Activated CD4-positive, alpha-beta T cell treated with anti-CD3 and anti-CD28 coated beads for 24 hours (primary cell): Measurements from ENCODE around the gene ITGAX.

ENCODE experiments used
- DNase-seq, 2 donors: peaks; one replicate each; pipeline ENCODE4 v3.0.0-alpha.2; 2020; ENCODE audit warnings: low read depth in 2 of 2

The ITGAX gene

DNA sequence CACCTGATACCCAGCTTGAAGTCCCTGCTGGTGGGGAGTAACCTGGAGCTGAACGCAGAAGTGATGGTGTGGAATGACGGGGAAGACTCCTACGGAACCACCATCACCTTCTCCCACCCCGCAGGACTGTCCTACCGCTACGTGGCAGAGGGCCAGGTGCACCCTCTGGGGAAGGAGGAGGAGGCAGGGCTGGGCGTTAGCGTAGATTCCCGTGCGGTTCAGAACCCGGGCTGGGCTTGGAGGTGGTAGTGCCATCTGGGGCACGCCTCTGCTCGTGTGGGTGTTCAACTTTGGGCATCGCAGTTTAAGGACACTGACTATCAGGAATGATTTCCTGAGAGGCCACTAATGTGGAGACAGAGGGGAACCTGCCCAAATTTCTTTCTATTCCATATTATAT is 18.3 kb downstream of the ITGAX start:
- DNase-seq, result no peak

DNA sequence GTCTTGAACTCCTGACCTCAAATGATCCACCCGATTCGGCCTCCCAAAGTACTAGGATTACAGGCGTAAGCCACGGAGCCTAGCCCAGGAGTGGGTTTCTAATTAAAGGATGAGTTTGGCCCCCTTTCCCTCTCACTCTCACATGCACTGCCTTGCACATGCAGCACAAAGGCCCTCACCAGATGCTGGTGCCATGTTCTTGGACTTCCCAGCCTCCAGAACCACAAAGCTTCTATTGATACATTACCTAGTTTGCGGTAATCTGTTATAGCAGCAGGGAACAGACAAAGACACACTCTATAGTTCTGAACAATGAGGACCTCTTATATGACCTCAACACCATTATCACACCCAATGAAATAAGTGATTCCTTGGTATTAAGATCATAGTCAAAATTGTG is 20.3 kb downstream of the ITGAX start:
- DNase-seq, result no peak

DNA sequence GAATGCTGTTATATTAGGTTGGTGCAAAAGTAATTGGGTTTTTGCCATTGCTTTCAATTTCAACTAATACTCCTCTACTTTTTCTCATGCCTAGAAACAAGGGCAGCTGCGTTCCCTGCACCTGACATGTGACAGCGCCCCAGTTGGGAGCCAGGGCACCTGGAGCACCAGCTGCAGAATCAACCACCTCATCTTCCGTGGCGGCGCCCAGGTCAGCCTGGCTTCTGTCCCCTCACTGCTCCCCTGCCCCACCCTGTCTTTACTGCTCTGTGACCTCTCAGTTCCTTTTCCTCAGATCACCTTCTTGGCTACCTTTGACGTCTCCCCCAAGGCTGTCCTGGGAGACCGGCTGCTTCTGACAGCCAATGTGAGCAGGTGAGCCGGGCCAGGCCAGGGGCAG is 21.7 kb downstream of the ITGAX start:
- DNase-seq, result no peak

DNA sequence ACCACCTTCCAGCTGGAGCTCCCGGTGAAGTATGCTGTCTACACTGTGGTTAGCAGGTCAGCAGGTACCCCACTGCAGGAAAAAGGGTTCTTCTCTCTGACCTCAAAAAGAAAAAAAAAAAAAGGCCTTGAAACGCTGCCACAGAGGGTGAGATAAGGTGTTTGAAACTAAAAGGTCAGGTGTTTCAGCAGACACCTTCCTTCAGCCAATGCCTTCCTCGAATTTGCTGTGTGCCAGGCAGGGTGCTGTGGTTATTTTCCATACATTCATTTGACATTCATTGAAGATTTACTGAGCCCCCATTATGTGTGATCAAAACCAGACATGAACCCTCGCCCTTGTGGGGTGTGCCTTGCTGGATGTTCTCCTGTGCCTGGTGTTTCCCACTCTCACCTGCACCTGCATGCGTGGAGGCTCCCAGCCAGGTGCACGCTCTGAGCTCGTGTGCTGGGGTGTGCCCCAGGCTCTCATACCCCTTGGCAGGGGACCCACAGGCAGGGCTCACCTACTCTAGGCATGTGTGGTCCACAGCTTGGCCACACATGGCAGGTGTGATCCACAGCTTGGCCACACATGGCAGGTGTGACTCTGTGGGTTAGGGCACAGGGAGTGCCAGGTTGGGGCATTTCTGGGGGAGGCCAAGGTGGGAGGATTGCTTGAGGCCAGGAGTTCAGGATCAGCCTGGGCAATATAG is 22.4 kb downstream of the ITGAX start:
- DNase-seq, result no peak

DNA sequence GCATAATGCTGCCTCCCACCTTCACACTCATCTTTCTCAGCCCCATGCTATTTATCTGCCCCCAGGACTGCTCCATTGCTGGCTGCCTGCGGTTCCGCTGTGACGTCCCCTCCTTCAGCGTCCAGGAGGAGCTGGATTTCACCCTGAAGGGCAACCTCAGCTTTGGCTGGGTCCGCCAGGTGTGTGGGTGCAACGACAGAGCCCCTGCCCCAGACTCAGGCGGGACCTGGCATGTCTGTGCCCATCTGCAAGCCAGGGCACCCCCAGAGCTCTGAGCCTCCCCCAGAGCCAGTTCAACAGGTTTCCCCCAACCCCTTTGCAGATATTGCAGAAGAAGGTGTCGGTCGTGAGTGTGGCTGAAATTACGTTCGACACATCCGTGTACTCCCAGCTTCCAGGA is 25.2 kb downstream of the ITGAX start:
- DNase-seq, result no peak

DNA sequence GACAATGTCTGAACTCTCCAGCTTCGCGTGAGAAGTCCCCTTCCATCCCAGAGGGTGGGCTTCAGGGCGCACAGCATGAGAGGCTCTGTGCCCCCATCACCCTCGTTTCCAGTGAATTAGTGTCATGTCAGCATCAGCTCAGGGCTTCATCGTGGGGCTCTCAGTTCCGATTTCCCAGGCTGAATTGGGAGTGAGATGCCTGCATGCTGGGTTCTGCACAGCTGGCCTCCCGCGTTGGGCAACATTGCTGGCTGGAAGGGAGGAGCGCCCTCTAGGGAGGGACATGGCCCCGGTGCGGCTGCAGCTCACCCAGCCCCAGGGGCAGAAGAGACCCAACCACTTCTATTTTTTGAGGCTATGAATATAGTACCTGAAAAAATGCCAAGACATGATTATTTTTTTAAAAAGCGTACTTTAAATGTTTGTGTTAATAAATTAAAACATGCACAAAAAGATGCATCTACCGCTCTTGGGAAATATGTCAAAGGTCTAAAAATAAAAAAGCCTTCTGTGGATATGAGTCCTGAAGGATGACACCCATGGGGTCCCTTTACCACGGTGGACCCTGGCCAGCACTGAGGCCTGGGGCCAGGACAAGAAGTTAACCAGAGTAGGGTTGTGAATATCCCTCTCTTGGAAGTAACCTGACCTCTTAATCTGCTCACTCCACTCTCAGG is 27.6 kb downstream of the ITGAX start:
- peak; percentile 35 to 48 for DNase-seq

DNA sequence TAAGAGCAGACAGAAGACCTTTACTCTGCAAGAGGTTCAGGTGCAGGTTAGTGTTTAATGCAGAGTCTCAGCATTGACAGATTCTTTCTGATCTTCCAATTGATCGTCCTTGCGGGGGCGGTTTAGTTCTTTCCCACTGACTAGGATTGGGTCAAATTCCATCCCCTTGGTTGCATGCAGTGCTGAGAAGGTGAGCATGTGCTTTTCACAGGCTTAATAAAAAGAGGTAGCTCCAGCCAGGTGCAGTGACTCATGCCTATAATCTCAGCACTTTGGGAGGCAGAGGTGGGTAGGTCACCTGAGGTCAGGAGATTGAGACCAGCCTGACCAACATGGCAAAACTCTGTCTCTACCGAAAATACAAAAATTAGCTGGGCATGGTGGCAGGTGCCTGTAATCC is 30.7 kb downstream of the ITGAX start:
- DNase-seq, result no peak

DNA sequence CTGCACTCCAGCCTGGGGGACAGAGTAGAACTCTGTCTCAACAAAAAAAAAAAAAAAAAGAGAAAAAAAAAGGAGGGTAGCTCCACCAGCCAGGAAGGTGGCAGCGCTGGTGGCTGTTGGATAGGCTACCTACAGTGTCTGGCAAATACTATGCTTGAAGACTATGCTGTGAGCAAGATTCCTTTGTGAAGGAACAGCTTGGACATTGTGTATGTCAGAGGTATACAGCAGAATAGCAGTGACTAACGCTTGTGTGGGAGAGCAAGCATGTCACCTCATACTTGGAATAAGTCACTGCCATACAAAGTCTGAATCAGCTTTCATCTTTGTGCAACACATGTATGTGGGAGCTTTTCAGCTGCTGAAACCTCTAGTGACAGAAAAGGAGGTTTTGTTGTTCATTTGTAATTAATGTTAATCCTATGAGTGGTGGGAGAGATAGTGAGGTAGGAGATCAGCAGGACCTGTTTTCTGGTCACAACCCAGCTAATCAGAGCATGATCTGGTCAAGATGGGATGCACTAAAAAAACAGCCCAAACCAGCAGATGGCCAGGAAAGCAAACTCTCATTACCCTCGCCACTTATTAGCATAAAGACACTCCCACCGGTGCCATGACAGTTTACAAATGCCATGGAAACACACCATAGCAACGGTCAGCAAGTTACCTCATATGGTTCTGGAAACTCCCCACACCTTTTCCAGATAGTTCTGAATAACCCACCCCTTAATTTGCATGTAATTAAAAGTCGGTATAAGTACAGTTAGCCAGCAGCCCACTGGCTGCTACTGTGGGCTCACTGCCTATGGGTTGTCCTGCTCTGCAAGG is 31.4 kb downstream of the ITGAX start:
- peak in 1 of 2 donors; percentile 18 for DNase-seq

DNA sequence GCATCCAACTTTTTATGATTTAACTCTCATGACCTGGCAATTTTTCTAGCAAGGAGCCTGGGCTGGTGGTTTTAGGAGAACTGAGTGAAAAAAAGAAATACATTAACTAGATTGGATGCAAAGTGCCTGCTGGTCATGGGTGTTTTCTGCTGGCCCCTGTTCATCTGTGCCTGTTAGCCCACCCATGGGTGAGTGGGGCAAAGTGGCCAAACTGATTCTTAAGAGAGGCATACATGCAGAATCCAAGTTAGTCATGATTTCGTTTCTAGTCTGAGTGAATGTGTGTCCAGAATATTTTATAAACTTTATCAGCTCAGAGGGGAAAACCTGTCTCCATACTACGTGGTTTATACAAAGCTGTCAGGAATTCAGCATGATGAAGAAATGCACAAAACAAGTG is 33.6 kb downstream of the ITGAX start:
- DNase-seq, result no peak

DNA sequence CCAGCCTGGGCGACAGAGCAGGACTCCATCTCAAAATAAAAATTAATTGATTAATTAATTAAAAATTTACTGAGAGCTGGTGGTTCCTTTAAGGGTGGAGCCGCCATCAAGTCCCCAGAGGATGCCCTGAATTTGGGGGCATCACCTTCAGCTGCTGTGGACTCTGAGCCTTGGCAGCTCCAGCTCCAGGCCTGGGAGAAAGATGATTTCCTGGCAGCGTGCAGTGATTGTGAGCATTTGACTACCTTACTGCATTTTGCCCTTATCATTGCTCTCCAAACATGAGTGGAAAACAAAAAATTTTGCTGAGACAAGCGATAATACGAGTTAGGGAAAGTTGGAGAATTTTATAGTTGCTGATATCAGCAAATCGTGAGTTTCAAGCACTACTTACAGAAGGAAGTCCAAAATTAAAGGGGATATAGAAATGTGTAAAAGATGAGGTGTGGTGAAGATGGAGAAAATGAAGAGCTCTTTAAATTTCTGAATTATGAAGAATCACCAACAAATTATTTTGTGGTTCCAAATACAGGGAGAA is 35.6 kb downstream of the ITGAX start:
- no peak for DNase-seq

DNA sequence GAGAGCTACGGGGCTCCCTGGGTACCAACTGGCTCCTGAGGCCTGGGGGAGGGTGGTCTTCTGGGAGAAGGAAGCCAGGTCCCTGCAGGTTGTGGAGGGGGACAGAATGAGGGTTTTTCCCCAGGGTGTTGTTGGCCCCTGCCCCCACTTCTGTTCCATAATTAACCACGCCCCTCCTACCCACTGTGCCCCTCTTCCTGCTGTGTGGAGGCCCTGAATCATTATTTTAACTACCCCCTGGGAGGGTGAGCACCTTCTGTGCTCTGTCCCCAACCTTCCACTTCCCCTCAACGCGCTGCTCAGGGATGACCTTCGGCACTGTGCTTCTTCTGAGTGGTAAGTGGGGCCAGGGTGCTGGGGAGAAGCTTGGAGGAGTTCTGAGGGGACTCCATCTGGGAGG is 38.1 kb downstream of the ITGAX start, which contains the start of gene ITGAD:
Gene ITGAD (plus strand): TSS at position 280 of the 400 bp plus-strand sequence. CDS start 26 bp downstream, at position 306.
- DNase-seq, result no peak

DNA sequence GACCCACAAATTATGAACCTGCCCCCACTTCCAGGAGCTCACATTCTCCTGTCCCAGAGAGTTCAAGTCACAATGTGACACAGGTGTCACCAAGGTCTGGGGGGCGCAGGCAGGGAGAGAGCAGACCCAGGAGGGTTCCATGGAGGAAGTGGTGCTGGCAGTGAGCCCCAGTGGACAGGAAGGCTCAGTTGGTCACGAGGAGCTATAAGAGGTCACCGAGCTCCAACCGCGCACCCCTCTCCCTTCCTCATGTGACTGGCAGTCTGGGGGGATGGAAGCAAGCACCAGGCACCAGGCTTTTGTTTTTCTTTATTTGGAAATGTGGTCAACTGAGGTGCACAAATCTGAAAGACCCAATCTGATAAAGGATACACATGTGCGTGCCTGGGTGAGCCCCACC is 40.7 kb downstream of the ITGAX start:
- DNase-seq, result no peak

DNA sequence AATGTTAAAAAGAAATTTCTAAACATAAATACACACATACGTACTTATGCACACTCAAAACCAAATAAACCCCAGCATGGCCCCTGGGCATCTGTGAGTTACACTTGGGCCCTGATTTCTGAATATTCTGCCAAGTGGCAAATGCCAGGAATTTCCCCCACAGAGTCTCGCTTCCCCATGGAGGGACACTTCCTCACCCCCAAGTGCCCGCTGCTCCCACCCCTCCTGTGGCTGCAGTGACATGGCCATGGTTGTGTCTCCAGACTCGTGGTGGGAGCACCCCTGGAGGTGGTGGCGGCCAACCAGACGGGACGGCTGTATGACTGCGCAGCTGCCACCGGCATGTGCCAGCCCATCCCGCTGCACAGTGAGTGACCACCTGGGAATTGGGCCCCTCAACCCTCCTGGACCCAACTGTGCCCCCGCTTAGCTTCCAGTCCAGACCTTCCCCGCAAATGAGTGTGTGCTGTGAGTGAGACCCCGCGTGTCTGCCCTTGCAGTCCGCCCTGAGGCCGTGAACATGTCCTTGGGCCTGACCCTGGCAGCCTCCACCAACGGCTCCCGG is 42.2 kb downstream of the ITGAX start:
- DNase-seq, result no peak

DNA sequence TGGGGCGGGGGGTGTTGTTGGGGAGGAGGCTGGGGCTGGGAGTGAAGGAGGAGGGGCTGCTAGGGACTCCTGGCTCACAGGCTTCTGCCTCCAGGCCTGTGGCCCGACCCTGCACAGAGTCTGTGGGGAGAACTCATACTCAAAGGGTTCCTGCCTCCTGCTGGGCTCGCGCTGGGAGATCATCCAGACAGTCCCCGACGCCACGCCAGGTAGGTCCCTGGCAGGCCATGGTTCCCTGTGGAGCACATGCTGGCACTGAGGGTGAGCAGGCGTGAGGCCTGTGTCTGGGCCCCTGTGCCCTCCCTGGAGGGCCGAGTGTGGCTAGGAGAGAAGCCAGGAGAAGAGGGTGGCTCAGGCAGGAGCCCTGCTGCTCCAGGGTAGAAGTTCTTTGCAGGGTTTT is 42.7 kb downstream of the ITGAX start:
- no peak for DNase-seq

DNA sequence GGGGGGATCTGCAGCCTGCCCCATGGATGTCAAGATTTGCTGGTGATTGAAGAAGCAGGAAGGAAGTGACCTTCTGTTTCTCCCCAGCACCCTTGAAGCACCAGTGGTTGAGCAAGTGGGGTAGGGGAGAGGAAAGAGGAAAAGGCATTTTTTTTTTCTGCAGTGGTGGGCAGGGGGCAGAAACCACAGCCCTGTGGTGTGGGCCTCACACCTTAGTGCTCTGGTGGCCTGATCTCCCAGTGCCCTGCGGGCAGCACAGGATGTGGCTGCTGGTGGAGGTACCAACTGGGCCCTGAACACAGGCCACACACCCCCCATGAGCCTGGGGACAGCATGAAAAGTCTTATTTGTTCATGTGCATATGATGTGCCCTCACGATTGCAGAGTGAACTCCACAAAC is 45.2 kb downstream of the ITGAX start:
- no peak for DNase-seq

DNA sequence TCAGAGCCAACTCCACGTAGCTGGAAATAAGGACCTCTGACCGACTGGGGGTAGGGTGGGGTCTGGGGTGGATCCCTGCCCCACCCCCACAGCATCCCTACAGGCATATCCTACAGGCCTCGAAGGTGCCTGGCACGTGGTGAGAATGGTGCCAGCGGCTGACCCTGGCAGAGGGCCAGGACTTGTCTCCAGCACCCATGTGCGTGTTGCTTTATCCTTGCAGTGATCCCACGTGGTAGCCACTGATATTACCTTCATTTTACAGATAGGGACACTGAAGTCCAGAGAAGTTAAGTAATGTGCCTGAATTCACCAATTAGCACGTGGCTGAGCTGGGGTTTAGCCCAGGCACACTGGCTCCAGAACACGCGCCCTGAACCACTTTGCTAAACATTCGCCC is 46.5 kb downstream of the ITGAX start:
- DNase-seq, result no peak

DNA sequence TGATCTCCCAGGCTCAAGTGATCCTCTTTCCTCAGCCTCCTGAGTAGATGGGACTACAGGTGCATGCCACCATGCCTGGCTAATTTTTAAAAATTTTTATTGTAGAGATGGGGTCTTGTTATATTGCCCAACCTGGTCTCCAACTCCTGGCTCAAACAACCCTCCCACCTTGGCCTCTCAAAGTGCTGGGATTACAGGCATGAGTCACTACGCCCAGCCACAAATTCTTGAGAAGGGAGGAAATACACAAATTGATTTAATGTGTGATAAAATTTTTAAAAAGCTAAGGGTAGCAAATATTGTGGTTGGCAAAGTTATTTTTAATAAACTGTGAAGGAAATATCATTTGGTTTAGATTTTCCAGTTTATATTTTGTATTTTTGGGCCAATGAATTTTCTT is 47.7 kb downstream of the ITGAX start:
- no peak for DNase-seq

DNA sequence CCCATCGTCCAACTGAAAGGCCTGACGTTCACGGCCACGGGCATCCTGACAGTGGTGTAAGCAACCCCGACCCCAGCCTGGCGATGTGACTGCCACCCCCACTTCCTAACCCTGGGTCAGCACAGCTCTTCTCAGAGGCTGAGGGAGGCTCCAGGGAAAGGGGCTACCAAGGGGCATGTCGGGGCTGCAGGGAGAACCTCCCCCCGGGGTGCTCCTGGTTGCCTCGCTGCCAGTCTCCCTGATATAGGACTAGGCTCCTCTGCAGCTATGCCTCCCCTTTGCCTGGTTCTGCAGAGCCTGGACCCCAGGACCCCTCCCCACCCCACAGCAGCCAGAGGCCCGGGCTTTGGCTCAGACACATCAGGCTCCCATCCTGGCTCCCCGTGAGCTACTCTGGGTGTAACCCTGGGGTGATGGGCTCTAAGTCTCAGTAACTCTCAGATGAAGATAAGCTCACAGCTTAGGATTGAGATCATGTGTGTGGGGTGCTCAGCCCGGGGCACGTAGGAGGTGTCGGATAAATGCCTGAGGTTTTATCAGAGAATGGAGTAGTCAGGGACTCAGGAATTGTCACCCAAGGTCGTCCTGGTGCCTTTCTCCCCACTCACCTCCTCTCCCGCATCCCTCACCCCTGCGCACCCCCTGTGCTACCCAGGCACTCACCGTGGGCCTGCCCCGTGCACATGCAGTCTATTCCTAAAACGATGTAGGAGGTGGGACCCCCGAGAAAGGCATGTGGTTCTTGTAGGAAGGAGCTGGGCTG is 48.8 kb downstream of the ITGAX start:
- DNase-seq, result no peak

DNA sequence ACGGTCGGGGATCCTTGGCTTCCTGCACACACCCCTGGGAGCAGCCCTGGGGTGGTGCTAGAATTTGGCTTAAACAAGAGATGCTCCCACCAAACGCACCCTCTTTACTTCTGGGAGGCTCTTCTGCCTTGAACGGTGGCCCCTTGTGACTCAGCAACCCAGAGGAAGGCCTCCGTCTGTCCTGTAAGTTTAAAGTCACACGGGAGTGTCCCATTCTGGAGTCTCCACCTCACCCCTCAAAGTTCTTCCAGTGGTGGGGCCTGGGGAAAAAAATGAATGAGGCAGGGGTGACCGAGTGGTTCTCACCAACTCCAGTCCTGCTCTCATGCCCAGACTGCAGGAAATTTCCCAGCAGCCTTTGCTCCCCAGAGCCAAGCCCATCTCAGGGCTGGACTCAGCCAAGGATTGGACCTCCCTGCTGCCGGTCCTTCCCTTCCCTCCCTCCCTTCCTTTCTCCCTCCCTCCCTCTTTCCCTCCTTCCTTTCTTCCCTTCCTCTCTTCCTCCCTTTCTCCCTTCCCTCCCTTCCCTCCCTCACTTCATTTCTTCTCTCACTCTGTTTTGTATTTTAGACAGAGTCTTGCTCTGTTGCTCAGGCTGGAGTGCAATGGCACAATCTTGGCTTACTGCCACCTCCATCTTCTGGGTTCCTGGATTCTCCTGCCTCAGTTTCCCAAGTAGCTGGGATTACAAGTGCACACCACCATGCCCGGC is 49.5 kb downstream of the ITGAX start:
- DNase-seq, result no peak

DNA sequence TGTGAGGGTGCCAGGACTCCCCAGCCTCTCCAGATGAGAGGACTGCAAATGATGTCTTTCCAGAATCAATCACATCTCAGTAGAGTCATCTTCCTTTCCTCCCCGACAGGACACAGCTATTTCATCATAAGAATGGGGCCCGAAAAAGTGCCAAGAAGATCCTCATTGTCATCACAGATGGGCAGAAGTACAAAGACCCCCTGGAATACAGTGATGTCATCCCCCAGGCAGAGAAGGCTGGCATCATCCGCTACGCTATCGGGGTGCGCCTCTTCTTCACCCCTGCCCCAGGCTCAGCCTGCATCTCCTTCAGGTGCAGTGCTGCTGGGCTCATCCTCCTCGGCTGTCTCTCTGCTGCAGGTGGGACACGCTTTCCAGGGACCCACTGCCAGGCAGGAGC is 52.4 kb downstream of the ITGAX start:
- DNase-seq, result no peak

DNA sequence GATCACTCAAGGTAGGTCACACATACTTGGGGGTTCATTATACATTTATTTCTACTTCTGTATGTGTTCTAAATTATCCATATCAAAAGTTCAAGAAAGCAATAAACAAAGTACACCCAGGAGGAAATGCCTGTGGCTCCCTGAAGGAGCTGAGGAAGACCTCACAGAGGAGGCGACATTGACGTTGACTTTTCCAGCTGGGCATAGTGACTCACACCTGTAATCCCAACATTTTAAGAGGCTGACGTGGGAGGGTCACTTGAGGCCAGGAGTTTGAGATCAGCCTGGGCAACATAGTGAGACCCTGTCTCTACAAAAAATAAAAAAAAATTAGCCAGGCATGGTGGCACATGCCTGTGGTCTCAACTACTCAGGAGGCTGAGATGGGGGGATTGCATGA is 54.5 kb downstream of the ITGAX start:
- DNase-seq, result no peak
